ENCODE measurements around the gene RBM43. TPM values are rescaled to one million over a fixed set of nuclear protein-coding genes. Genes with fewer than 3 reads are reported as not detected.
A peak's percentile ranks its signal among the peaks of the same experiment; 100 is the strongest.
"Not testable (repeated sequence)": the region's sequence is repeated elsewhere in the genome, so short reads cannot be mapped to it uniquely, and the experiment has no call there.

Gene RBM43
- total RNA-seq, 1 experiment from 2014 or later, result 2.0 TPM

GRCh38 chr2:151268085-151268484, 6.4 kb upstream of the RBM43 start:
- no peak for DNase-seq (ENCODE audit: low spot score)

GRCh38 chr2:151267537-151267936, 5.9 kb upstream of the RBM43 start:
- no peak for DNase-seq (ENCODE audit: low spot score)

GRCh38 chr2:151265991-151266390, 4.3 kb upstream of the RBM43 start:
- no peak for DNase-seq (ENCODE audit: low spot score)

GRCh38 chr2:151264157-151264825, 2.6 kb upstream of the RBM43 start:
- DNase-seq (ENCODE audit: low spot score), result no peak

- no peak for DNase-seq (ENCODE audit: low spot score)
These were observed 966 bp upstream of the RBM43 start for GRCh38 chr2:151262629-151263028.

- no peak for DNase-seq (ENCODE audit: low spot score)
These were observed 271 bp upstream of the RBM43 start for GRCh38 chr2:151261977-151262291.

- no peak for DNase-seq (ENCODE audit: low spot score)
These were observed 961 bp downstream of the RBM43 start for GRCh38 chr2:151260573-151261230.

GRCh38 chr2:151258121-151258520, 3.5 kb downstream of the RBM43 start:
- DNase-seq (ENCODE audit: low spot score), result peak; percentile 76

- no peak for DNase-seq (ENCODE audit: low spot score)
These were observed 9.0 kb downstream of the RBM43 start for GRCh38 chr2:151252646-151253045.

GRCh38 chr2:151251012-151251411, 10.7 kb downstream of the RBM43 start:
- no peak for DNase-seq (ENCODE audit: low spot score)

GRCh38 chr2:151247432-151247831, 14.2 kb downstream of the RBM43 start:
- no peak for DNase-seq (ENCODE audit: low spot score)

GRCh38 chr2:151246152-151246551, 15.5 kb downstream of the RBM43 start:
- DNase-seq (ENCODE audit: low spot score), result no peak

- no peak for DNase-seq (ENCODE audit: low spot score)
These were observed 18.2 kb downstream of the RBM43 start for GRCh38 chr2:151243468-151243867.

- no peak for DNase-seq (ENCODE audit: low spot score)
These were observed 20.4 kb downstream of the RBM43 start for GRCh38 chr2:151241224-151241623.

- DNase-seq (ENCODE audit: low spot score), result no peak
These were observed 21.2 kb downstream of the RBM43 start for GRCh38 chr2:151240433-151240832.

GRCh38 chr2:151239624-151240023, 22.0 kb downstream of the RBM43 start:
- DNase-seq (ENCODE audit: low spot score), result no peak

- peak; percentile 72 for DNase-seq (ENCODE audit: low spot score)
These were observed 22.9 kb downstream of the RBM43 start for GRCh38 chr2:151238527-151239487.

- peak; percentile 22 for DNase-seq (ENCODE audit: low spot score)
These were observed 24.1 kb downstream of the RBM43 start for GRCh38 chr2:151237422-151238025.

- DNase-seq (ENCODE audit: low spot score), result not testable (repeated sequence)
These were observed 27.9 kb downstream of the RBM43 start for GRCh38 chr2:151233760-151234159.

- not testable (repeated sequence) for DNase-seq (ENCODE audit: low spot score)
These were observed 28.4 kb downstream of the RBM43 start for GRCh38 chr2:151233288-151233687.

GRCh38 chr2:151230627-151231140, 31.0 kb downstream of the RBM43 start:
- no peak for DNase-seq (ENCODE audit: low spot score)

Data from H4 (cell line).